H1 (cell line): ENCODE results near the gene TMEM243. TPM values are rescaled to one million over a fixed set of nuclear protein-coding genes. Genes with fewer than 3 reads are reported as not detected.

Source experiments
- KDM4A ChIP-seq: IDR thresholded peaks from one replicate; pipeline ENCODE4 v1.7.1; 2012; ENCODE audit warnings: low read depth, mild to moderate bottlenecking, moderate library complexity, low read length, inconsistent platforms; ENCODE audit not compliant: severe bottlenecking
- POLR2A ChIP-seq, 2 experiments: IDR thresholded peaks; 1 replicate in 1 of 2; 2 replicates in 1 of 2; pipeline ENCODE4 v1.6.1; 2011; ENCODE audit warnings: low read depth in 2 of 2, low read length in 2 of 2, mild to moderate bottlenecking in 2 of 2; ENCODE audit errors: control extremely low read depth in 1 of 2
- POU5F1 ChIP-seq: IDR thresholded peaks from 2 replicates; pipeline ENCODE4 v1.6.1; 2011; ENCODE audit warnings: low read depth, mild to moderate bottlenecking, low read length, moderate library complexity
- RAD21 ChIP-seq, 2 experiments: IDR thresholded peaks in 1 of 2; conservative IDR thresholded peaks in 1 of 2; 2 replicates each; pipeline ENCODE4 v1.6.1; 2011; ENCODE audit warnings: low read depth in 2 of 2, low read length in 2 of 2, improper control_type of control experiment in 1 of 2, inconsistent platforms in 1 of 2, mild to moderate bottlenecking in 1 of 2, moderate library complexity in 1 of 2
- RBBP5 ChIP-seq: IDR thresholded peaks from 2 replicates; pipeline ENCODE4 v1.7.1; 2012; ENCODE audit warnings: low read depth, mild to moderate bottlenecking, inconsistent platforms, low read length, moderate library complexity, borderline replicate concordance
- ZNF274 ChIP-seq: IDR thresholded peaks from 2 replicates; pipeline ENCODE4 v1.7.0; 2012; ENCODE audit warnings: low read length, borderline replicate concordance; ENCODE audit errors: extremely low read depth
- polyA plus RNA-seq, 7 experiments: library from polyadenylated mRNA; depleted of rRNA in 3 of 7; stranded (reverse) in 5 of 7; unstranded in 2 of 7; fragments of >200 nt in 5 of 7; fragments of 200-250 nt in 2 of 7; gene quantifications; 1 replicate in 5 of 7; 2 replicates in 1 of 7; 4 replicates in 1 of 7; pipeline versions ENCODE4 v1.2.1 to v1.2.3, GENCODE V29; 2011 to 2013; ENCODE audit warnings: missing spikeins in 2 of 7, mixed read lengths in 2 of 7
- total RNA-seq: library from RNA; stranded (reverse); fragmentation: NEBNext Ultra II Directional; extraction: Animal tissue kit (Norgen Biotek cat#: 25700); gene quantifications from 2 replicates; pipeline ENCODE4 v1.2.1, GENCODE V29; 2021
- TF ChIP-seq, protein P1 (sequence below): IDR thresholded peaks from 2 replicates; pipeline ENCODE4 v1.6.1; 2012; ENCODE audit warnings: low read length, inconsistent platforms

The TMEM243 gene
- total and polyA plus RNA-seq, 2 of the 8 experiments (the other 6 are each of a cell fraction or from before 2014, with no cell fraction given) = 23.7 to 27.6 TPM

- TF ChIP-seq RAD21 (IDR thresholded peaks at IDR 0.05 in 1 of 2, conservative IDR thresholded peaks at IDR 0.05 in 1 of 2; ENCODE audit: low read depth in 2 of 2, low read length in 2 of 2) (no peak), ZNF274 (no peak), RBBP5 (no peak), POLR2A (IDR thresholded peaks at IDR 0.05; ENCODE audit: control extremely low read depth in 1 of 2, low read depth in 2 of 2, low read length in 2 of 2) (no peak), KDM4A (no peak), POU5F1 (no peak)
- TF ChIP-seq, protein P1, sequence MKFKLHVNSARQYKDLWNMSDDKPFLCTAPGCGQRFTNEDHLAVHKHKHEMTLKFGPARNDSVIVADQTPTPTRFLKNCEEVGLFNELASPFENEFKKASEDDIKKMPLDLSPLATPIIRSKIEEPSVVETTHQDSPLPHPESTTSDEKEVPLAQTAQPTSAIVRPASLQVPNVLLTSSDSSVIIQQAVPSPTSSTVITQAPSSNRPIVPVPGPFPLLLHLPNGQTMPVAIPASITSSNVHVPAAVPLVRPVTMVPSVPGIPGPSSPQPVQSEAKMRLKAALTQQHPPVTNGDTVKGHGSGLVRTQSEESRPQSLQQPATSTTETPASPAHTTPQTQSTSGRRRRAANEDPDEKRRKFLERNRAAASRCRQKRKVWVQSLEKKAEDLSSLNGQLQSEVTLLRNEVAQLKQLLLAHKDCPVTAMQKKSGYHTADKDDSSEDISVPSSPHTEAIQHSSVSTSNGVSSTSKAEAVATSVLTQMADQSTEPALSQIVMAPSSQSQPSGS = no peak
Observed at GRCh38 chr7:87226495-87226894, 7.0 kb upstream of the TMEM243 start (continued).
